ENCODE data around the gene ANKRD13B. TPM values are rescaled to one million over a fixed set of nuclear protein-coding genes. Genes with fewer than 3 reads are reported as not detected.

ANKRD13B gene
- total and polyA plus RNA-seq, 2 of the 13 experiments (the other 11 are each of a cell fraction or from before 2014, with no cell fraction given), result 1.7 to 1.8 TPM

GRCh38 chr17:29563816-29564215 is 29.1 kb upstream of the ANKRD13B start:
- Histone ChIP-seq H3K27ac (ENCODE audit: extremely low read length, insufficient read depth, low read length) (no peak overlapping the region), H3K4me2 (ENCODE audit: low read depth, low read length) (no peak overlapping the region), H3K36me3 (replicated peaks in 1 of 2; ENCODE audit: control insufficient read depth in 1 of 2, insufficient read depth in 2 of 2, low read length in 2 of 2) (no peaks in the 10 kb centered on the region; a peak in 1 of 5 replicates), H3K79me2 (ENCODE audit: insufficient read depth, low read length) (no peaks in the 10 kb centered on the region), H3K9me3 (ENCODE audit: low read length) (no peaks in the 10 kb centered on the region), H3K9ac (ENCODE audit: insufficient read depth, low read depth, low read length) (no peak overlapping the region), H3K4me1 (ENCODE audit: insufficient read depth, low read length) (peaks cover 27% of the 10 kb centered on the region), H4K20me1 (ENCODE audit: insufficient read depth, low read length) (0 out of 2 replicates have a peak, but pooled peaks cover 5% of the 10 kb centered on the region), H3K27me3 (ENCODE audit: control insufficient read depth in 1 of 2, insufficient read depth in 2 of 2, low read length in 2 of 2) (no peaks in the 10 kb centered on the region), H3K4me3 (replicated peaks in 1 of 3; ENCODE audit: insufficient read depth in 1 of 3, low read depth in 2 of 3, low read length in 3 of 3) (no peak overlapping the region), H2AFZ (ENCODE audit: low read length) (no peak overlapping the region)
- CTCF ChIA-PET (ENCODE audit: low intra/inter-chr PET ratio, low total read pairs), result no interaction called here
- no peak for DNase-seq (ENCODE audit: low spot score)
- WGBS (ENCODE audit: low lambda C conversion rate), result 100% methylated on average over 2 of the region's 3 CpGs
- ATAC-seq, result no peak
- intact Hi-C loops (cut with micrococcal nuclease; ENCODE audit: unreplicated experiment) (loop anchor here (10.0 kb wide), 1 partner anchor 269 kb away; the partner anchor contains the start of gene NUFIP2), in situ Hi-C loops (cut with HindIII; ENCODE audit: extremely low pct_ligation_motif_present, low pct_unique_long_range_greater_than_20kb) (no loop called here)
- FAIRE-seq, result no peak
- POLR2A ChIA-PET, result interaction anchor here (1.4 kb wide), 1 partner anchor 11 kb away, joined by 3 read pairs; no protein-coding TSS in a partner anchor
- BruUV-seq (replicated peaks), result no TSS peak
- TF ChIP-seq PHF20 (CRISPR knock-in tag; IDR thresholded peaks at IDR 0.05) (no peak), ZNF232 (CRISPR knock-in tag; IDR thresholded peaks at IDR 0.05; ENCODE audit: borderline replicate concordance) (no peak), ZBTB43 (CRISPR knock-in tag; conservative IDR thresholded peaks at IDR 0.05) (no peak), MXD3 (CRISPR knock-in tag; IDR thresholded peaks at IDR 0.05) (no peak), NFKB2 (CRISPR knock-in tag; IDR thresholded peaks at IDR 0.05; ENCODE audit: borderline replicate concordance) (no peak), MED13 (CRISPR knock-in tag; IDR thresholded peaks at IDR 0.05) (no peak), RNF219 (CRISPR knock-in tag; IDR thresholded peaks at IDR 0.05) (no peak)

Measured in HepG2 (cell line).